ENCODE results near the gene BAHCC1. TPM values are rescaled to one million over a fixed set of nuclear protein-coding genes. Genes with fewer than 3 reads are reported as not detected.

BAHCC1 gene
- total RNA-seq, 1 experiment from 2014 or later: 74.2 TPM

- intact Hi-C loops (cut with micrococcal nuclease; ENCODE audit: unreplicated experiment): no loop called here
These were observed 16.2 kb upstream of the BAHCC1 start for GRCh38 chr17:81378941-81379511.

GRCh38 chr17:81379523-81379942 is 15.7 kb upstream of the BAHCC1 start:
- no peaks in the 10 kb centered on the region for H3K27me3 ChIP-seq (replicated peaks; ENCODE audit: insufficient read depth, low read depth, low read length, poor library complexity)
- POLR2A ChIA-PET (ENCODE audit: low non-redundant PET): no interaction called here
- H3K36me3 ChIP-seq (ENCODE audit: insufficient read depth, low read length, poor library complexity, severe bottlenecking): no peaks in the 10 kb centered on the region
- no peaks in the 10 kb centered on the region for H3K4me1 ChIP-seq (ENCODE audit: insufficient read depth, low read length, poor library complexity, severe bottlenecking)
- no peak for DNase-seq (ENCODE audit: low spot score)
- CTCF ChIA-PET: no interaction called here
- no TSS peak for BruUV-seq (replicated peaks)
- intact Hi-C loops (cut with micrococcal nuclease; ENCODE audit: unreplicated experiment): no loop called here
- H3K27ac ChIP-seq (ENCODE audit: low read depth, low read length, poor library complexity, severe bottlenecking): no peak overlapping the region
- TF ChIP-seq EZH2 (IDR thresholded peaks at IDR 0.05; ENCODE audit: borderline replicate concordance, low read depth, low read length, poor library complexity, severe bottlenecking) (no peak), CTCF (conservative IDR thresholded peaks at IDR 0.05; ENCODE audit: low read depth, low read length) (no peak)
- H3K9me3 ChIP-seq (ENCODE audit: low read depth, low read length, poor library complexity, severe bottlenecking): no peaks in the 10 kb centered on the region
- H3K4me3 ChIP-seq (ENCODE audit: low read depth, low read length, poor library complexity, severe bottlenecking): no peak overlapping the region

More at GRCh38 chr17:81378941-81379511, 16.2 kb upstream of the BAHCC1 start:
- no TSS peak for BruUV-seq (replicated peaks)
- H3K4me3 ChIP-seq (ENCODE audit: low read depth, low read length, poor library complexity, severe bottlenecking): no peak overlapping the region
- CTCF ChIA-PET: no interaction called here
- TF ChIP-seq CTCF (conservative IDR thresholded peaks at IDR 0.05; ENCODE audit: low read depth, low read length) (no peak), EZH2 (IDR thresholded peaks at IDR 0.05; ENCODE audit: borderline replicate concordance, low read depth, low read length, poor library complexity, severe bottlenecking) (no peak)
- no peaks in the 10 kb centered on the region for H3K9me3 ChIP-seq (ENCODE audit: low read depth, low read length, poor library complexity, severe bottlenecking)
- H3K4me1 ChIP-seq (ENCODE audit: insufficient read depth, low read length, poor library complexity, severe bottlenecking): no peaks in the 10 kb centered on the region
- H3K36me3 ChIP-seq (ENCODE audit: insufficient read depth, low read length, poor library complexity, severe bottlenecking): no peaks in the 10 kb centered on the region
- H3K27me3 ChIP-seq (replicated peaks; ENCODE audit: insufficient read depth, low read depth, low read length, poor library complexity): no peaks in the 10 kb centered on the region
- DNase-seq (ENCODE audit: low spot score): no peak
- POLR2A ChIA-PET (ENCODE audit: low non-redundant PET): no interaction called here
- H3K27ac ChIP-seq (ENCODE audit: low read depth, low read length, poor library complexity, severe bottlenecking): no peak overlapping the region

- TF ChIP-seq EZH2 (IDR thresholded peaks at IDR 0.05; ENCODE audit: borderline replicate concordance, low read depth, low read length, poor library complexity, severe bottlenecking): no peak
- no peak for TF ChIP-seq CTCF (conservative IDR thresholded peaks at IDR 0.05; ENCODE audit: low read depth, low read length)
- Histone ChIP-seq H3K36me3 (ENCODE audit: insufficient read depth, low read length, poor library complexity, severe bottlenecking) (no peaks in the 10 kb centered on the region), H3K27me3 (replicated peaks; ENCODE audit: insufficient read depth, low read depth, low read length, poor library complexity) (no peaks in the 10 kb centered on the region), H3K4me3 (ENCODE audit: low read depth, low read length, poor library complexity, severe bottlenecking) (no peak overlapping the region), H3K4me1 (ENCODE audit: insufficient read depth, low read length, poor library complexity, severe bottlenecking) (no peaks in the 10 kb centered on the region), H3K27ac (ENCODE audit: low read depth, low read length, poor library complexity, severe bottlenecking) (no peak overlapping the region), H3K9me3 (ENCODE audit: low read depth, low read length, poor library complexity, severe bottlenecking) (no peaks in the 10 kb centered on the region)
- ChIA-PET POLR2A (ENCODE audit: low non-redundant PET) (no interaction called here), CTCF (no interaction called here)
- DNase-seq (ENCODE audit: low spot score): no peak
- BruUV-seq (replicated peaks): no TSS peak
- intact Hi-C loops (cut with micrococcal nuclease; ENCODE audit: unreplicated experiment): no loop called here
These were observed 15.1 kb upstream of the BAHCC1 start for GRCh38 chr17:81380131-81380530.
